ENCODE data around the gene PLEK.

Gene PLEK

GRCh38 chr2:68417926-68418325, 52.8 kb downstream of the PLEK start:
- peaks cover 3% of the 10 kb centered on the region; the same call in 1 of the 2 replicates for H3K27me3 ChIP-seq (ENCODE audit: control insufficient read depth, insufficient read depth, low read length)
- no peak overlapping the region for H3K4me3 ChIP-seq (ENCODE audit: low read depth, low read length)
- H3K9ac ChIP-seq (ENCODE audit: low read length) = no peak overlapping the region
- no peaks in the 10 kb centered on the region for H3K36me3 ChIP-seq (ENCODE audit: control insufficient read depth, insufficient read depth, low read length)
- H3K27ac ChIP-seq (ENCODE audit: low read depth, low read length) = no peak overlapping the region
- peaks cover 14% of the 10 kb centered on the region for H3K4me1 ChIP-seq (ENCODE audit: control insufficient read depth, insufficient read depth, low read length)
- no peaks in the 10 kb centered on the region for H3K9me3 ChIP-seq (ENCODE audit: control insufficient read depth, insufficient read depth, low read depth, low read length)

DNA sequence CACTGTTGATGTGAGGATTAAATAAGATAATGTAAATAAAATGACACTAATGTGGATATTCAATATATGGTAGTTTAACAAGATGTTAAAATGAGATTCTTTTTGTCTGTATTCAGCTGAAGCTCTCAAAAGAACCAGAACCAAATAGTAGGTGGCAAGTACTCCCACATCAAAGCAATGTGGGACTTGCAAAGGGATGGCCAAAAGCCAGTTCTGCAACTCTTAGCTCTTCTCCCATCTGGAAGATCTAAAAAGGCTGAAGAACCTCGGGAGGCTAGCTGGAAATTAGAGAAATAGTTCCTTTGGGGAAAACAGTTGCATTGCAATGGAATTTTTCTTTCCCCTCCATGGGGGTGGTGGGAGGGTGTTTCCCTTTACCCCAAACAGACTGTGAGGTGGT, 53.3 kb downstream of the PLEK start:
- peaks cover 14% of the 10 kb centered on the region for H3K4me1 ChIP-seq (ENCODE audit: control insufficient read depth, insufficient read depth, low read length)
- no peak overlapping the region for H3K27ac ChIP-seq (ENCODE audit: low read depth, low read length)
- peaks cover 3% of the 10 kb centered on the region; the same call in 1 of the 2 replicates for H3K27me3 ChIP-seq (ENCODE audit: control insufficient read depth, insufficient read depth, low read length)
- H3K9me3 ChIP-seq (ENCODE audit: control insufficient read depth, insufficient read depth, low read depth, low read length) = no peaks in the 10 kb centered on the region
- no peak overlapping the region for H3K4me3 ChIP-seq (ENCODE audit: low read depth, low read length)
- no peak overlapping the region for H3K9ac ChIP-seq (ENCODE audit: low read length)
- no peaks in the 10 kb centered on the region for H3K36me3 ChIP-seq (ENCODE audit: control insufficient read depth, insufficient read depth, low read length)

DNA sequence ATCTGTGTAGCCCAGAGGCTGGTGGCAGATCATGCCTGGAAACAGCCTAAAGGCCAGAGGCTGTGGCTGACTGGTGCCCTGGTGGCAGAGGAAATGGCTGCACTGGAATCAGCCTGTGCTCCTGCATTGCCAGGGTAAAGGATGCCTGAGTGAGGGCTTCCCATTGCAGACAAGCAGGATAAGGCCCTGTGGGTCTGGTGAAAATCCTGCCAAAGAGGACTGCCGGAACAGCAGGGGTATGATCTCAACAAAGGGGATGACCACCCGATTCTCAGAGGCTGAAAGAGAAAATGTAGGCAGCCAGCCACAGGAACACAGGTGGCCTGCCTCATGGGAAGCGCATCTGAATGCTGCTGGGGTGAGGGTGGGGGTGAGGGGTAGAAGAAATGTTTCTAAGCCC, 53.8 kb downstream of the PLEK start:
- H3K4me3 ChIP-seq (ENCODE audit: low read depth, low read length) = no peak overlapping the region
- peaks cover 3% of the 10 kb centered on the region; the same call in 1 of the 2 replicates for H3K27me3 ChIP-seq (ENCODE audit: control insufficient read depth, insufficient read depth, low read length)
- no peak overlapping the region for H3K27ac ChIP-seq (ENCODE audit: low read depth, low read length)
- H3K9ac ChIP-seq (ENCODE audit: low read length) = no peak overlapping the region
- no peaks in the 10 kb centered on the region for H3K9me3 ChIP-seq (ENCODE audit: control insufficient read depth, insufficient read depth, low read depth, low read length)
- H3K4me1 ChIP-seq (ENCODE audit: control insufficient read depth, insufficient read depth, low read length) = peaks cover 14% of the 10 kb centered on the region
- H3K36me3 ChIP-seq (ENCODE audit: control insufficient read depth, insufficient read depth, low read length) = no peaks in the 10 kb centered on the region

DNA sequence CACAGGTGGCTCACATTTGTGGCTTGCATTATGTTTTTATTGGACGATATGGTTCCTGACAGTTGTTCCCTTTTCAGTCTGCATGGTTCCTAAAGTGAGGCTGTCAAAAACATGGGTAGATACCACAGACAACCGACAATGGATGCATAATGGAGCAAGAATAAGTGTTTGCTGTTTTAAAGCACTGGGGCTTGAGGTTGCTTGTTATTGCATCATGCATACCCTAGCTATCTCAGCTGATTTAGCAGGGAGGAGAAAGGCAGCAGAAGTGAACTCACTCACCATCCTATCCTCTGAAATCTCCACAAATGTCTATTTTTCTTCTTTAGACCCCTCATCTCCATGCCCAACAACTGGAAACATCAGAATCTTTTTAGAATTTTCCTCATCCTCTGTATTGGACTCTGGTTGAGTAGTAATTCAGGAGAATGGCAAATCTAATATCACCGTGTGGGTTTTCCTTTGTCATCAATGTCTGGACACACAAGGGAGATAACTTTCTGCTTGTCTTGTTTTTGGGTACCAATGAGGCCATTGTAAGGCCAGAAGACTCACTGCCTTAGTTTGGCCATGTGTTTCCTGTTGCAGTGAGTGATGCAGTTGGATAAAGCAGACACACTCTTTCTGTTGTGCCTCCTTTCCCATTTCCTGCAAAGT, 55.3 kb downstream of the PLEK start:
- Histone ChIP-seq H3K9ac (ENCODE audit: low read length) (no peak overlapping the region), H3K27ac (ENCODE audit: low read depth, low read length) (no peak overlapping the region)

GRCh38 chr2:68423966-68424650, 59.0 kb downstream of the PLEK start:
- Histone ChIP-seq H3K27ac (ENCODE audit: low read depth, low read length) (no peak overlapping the region), H3K9me3 (ENCODE audit: control insufficient read depth, insufficient read depth, low read depth, low read length) (no peaks in the 10 kb centered on the region), H3K36me3 (ENCODE audit: control insufficient read depth, insufficient read depth, low read length) (no peaks in the 10 kb centered on the region), H3K27me3 (ENCODE audit: control insufficient read depth, insufficient read depth, low read length) (peaks cover 3% of the 10 kb centered on the region; the same call in 1 of the 2 replicates), H3K9ac (ENCODE audit: low read length) (no peak overlapping the region), H3K4me1 (ENCODE audit: control insufficient read depth, insufficient read depth, low read length) (peaks cover 2% of the 10 kb centered on the region; the same call in 1 of the 2 replicates), H3K4me3 (ENCODE audit: low read depth, low read length) (no peak overlapping the region)

More for the DNA sequence above, 55.3 kb downstream of the PLEK start:
- H3K4me1 ChIP-seq (ENCODE audit: control insufficient read depth, insufficient read depth, low read length) = peaks cover 9% of the 10 kb centered on the region; the same call in 1 of the 2 replicates
- peaks cover 3% of the 10 kb centered on the region; the same call in 1 of the 2 replicates for H3K27me3 ChIP-seq (ENCODE audit: control insufficient read depth, insufficient read depth, low read length)
- no peak overlapping the region for H3K4me3 ChIP-seq (ENCODE audit: low read depth, low read length)
- no peaks in the 10 kb centered on the region for H3K36me3 ChIP-seq (ENCODE audit: control insufficient read depth, insufficient read depth, low read length)
- H3K9me3 ChIP-seq (ENCODE audit: control insufficient read depth, insufficient read depth, low read depth, low read length) = no peaks in the 10 kb centered on the region

DNA sequence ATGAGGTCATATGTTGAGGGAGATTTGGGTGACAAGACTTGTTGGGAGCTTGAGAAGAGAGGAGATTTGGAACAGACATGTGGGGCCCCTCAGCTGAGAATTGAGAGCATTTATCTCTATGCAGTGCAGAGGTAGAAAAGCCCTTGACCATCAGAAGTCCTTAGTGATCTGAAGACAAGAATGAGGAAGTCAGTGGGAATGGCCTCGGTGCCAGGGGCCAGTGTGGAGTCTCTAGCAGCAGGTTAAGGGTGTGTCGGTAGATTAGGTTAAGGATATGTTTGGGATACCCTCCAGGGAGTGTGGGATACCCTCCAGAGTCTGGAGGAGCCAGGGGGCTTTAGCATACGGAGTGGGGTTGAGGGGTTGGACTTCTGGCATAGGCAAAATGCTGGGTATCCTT, 60.4 kb downstream of the PLEK start:
- H3K27ac ChIP-seq (ENCODE audit: low read depth, low read length) = no peak overlapping the region
- H3K9ac ChIP-seq (ENCODE audit: low read length) = no peak overlapping the region
- H3K27me3 ChIP-seq (ENCODE audit: control insufficient read depth, insufficient read depth, low read length) = peaks cover 3% of the 10 kb centered on the region; the same call in 1 of the 2 replicates
- H3K36me3 ChIP-seq (ENCODE audit: control insufficient read depth, insufficient read depth, low read length) = no peaks in the 10 kb centered on the region
- H3K9me3 ChIP-seq (ENCODE audit: control insufficient read depth, insufficient read depth, low read depth, low read length) = no peaks in the 10 kb centered on the region
- no peaks in the 10 kb centered on the region for H3K4me1 ChIP-seq (ENCODE audit: control insufficient read depth, insufficient read depth, low read length)
- H3K4me3 ChIP-seq (ENCODE audit: low read depth, low read length) = no peak overlapping the region

DNA sequence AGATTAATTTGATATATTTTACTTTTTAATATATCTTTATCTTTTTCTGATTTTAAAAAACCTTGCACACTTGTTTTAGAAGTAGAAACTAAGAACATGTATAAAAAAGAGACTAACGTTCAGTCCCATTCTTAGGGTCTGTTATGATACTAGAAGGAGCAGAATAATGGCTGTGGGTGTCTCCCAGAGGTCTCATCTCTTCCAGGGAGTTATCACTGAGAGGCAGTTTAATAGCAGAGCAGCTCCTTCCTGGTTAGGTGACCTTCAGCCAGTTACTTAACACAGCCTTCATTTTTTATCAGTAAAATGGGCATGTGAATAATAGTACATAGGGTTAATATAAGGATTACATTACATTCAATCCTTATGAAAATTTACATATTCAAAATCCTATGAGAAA, 61.4 kb downstream of the PLEK start:
- no peaks in the 10 kb centered on the region for H3K9me3 ChIP-seq (ENCODE audit: control insufficient read depth, insufficient read depth, low read depth, low read length)
- H3K36me3 ChIP-seq (ENCODE audit: control insufficient read depth, insufficient read depth, low read length) = no peaks in the 10 kb centered on the region
- H3K4me3 ChIP-seq (ENCODE audit: low read depth, low read length) = no peak overlapping the region
- peaks cover 3% of the 10 kb centered on the region; the same call in 1 of the 2 replicates for H3K27me3 ChIP-seq (ENCODE audit: control insufficient read depth, insufficient read depth, low read length)
- H3K9ac ChIP-seq (ENCODE audit: low read length) = no peak overlapping the region
- no peaks in the 10 kb centered on the region for H3K4me1 ChIP-seq (ENCODE audit: control insufficient read depth, insufficient read depth, low read length)
- H3K27ac ChIP-seq (ENCODE audit: low read depth, low read length) = no peak overlapping the region

DNA sequence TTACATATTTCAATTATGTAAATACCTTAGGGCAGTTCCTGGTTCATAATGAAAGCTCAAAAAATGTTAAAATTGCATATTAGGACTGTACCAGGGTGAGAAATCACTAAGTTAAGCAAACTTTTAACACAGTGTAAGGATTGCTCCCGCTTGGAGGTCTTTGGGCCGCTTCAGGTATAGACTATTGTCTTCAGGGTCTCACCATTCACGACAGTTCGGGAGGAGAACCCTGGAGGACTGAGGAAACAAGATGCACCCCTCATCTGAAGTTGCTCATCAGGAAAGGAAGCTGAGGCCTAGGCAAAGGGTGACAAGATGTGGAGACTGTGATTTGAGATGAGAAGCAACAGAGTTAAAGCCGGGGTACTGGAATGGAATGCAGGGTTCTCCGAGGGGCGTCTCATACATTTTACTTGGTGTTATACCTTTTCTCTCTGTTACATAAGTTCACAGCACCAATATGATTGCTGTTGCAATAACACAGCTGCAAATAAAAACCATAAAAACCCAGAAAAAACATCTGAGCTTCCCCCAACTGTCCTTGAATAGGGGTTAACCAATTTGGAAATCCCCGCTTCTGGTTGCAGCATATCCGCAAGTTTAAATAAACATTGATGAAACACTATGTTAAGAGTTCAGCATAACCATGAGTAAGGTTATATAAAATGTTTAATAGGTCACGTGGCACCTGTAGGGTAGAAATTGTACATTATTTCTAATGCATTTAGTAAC, 61.9 kb downstream of the PLEK start:
- Histone ChIP-seq H3K27ac (ENCODE audit: low read depth, low read length) (no peak overlapping the region), H3K36me3 (ENCODE audit: control insufficient read depth, insufficient read depth, low read length) (no peaks in the 10 kb centered on the region), H3K9ac (ENCODE audit: low read length) (no peak overlapping the region), H3K4me3 (ENCODE audit: low read depth, low read length) (no peak overlapping the region), H3K27me3 (ENCODE audit: control insufficient read depth, insufficient read depth, low read length) (no peaks in the 10 kb centered on the region), H3K9me3 (ENCODE audit: control insufficient read depth, insufficient read depth, low read depth, low read length) (no peaks in the 10 kb centered on the region), H3K4me1 (ENCODE audit: control insufficient read depth, insufficient read depth, low read length) (no peaks in the 10 kb centered on the region)

DNA sequence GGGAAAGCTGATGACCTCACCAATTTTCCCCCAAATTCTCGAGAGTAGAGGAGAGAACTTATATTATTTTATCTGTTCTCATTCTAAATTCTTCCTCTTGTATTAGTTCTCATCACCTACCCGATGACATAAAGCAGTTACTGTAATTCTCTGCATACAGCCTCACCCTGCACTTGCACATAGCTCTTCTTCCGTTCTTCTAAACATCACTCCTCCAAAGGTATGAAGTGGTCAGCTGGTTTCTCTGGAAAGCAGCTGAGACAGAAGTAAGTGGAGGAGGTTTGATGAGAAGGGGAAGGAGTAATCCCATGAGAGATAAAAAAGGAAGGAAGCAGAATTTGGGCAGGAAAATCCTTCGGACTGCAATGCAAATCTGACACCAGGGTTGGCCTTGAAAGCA, 63.0 kb downstream of the PLEK start:
- no peak overlapping the region for H3K9ac ChIP-seq (ENCODE audit: low read length)
- H3K4me1 ChIP-seq (ENCODE audit: control insufficient read depth, insufficient read depth, low read length) = no peaks in the 10 kb centered on the region
- no peak overlapping the region for H3K4me3 ChIP-seq (ENCODE audit: low read depth, low read length)
- H3K36me3 ChIP-seq (ENCODE audit: control insufficient read depth, insufficient read depth, low read length) = no peaks in the 10 kb centered on the region
- H3K27me3 ChIP-seq (ENCODE audit: control insufficient read depth, insufficient read depth, low read length) = no peaks in the 10 kb centered on the region
- no peaks in the 10 kb centered on the region; the same call in 1 of the 2 replicates for H3K9me3 ChIP-seq (ENCODE audit: control insufficient read depth, insufficient read depth, low read depth, low read length)
- H3K27ac ChIP-seq (ENCODE audit: low read depth, low read length) = no peak overlapping the region

DNA sequence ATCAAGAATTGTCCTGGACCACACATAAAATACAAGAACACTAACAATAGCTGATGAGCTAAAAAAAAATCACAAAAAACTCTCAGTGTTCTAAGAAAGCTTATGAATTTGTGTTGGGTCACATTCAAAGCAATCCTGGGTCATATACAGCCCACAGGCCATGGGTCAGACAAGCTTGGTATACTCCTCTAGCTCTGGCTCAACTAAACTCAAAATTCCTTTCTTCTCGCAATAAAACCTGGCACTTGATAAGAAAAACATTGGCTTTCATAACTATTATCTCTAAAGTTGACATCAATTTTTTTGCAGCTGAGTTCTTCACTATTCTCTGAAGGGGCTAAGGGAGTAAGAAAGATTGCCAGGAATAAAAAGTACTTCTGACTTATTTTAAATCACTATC, 63.7 kb downstream of the PLEK start:
- no peaks in the 10 kb centered on the region; the same call in 1 of the 2 replicates for H3K9me3 ChIP-seq (ENCODE audit: control insufficient read depth, insufficient read depth, low read depth, low read length)
- H3K4me1 ChIP-seq (ENCODE audit: control insufficient read depth, insufficient read depth, low read length) = no peaks in the 10 kb centered on the region
- H3K36me3 ChIP-seq (ENCODE audit: control insufficient read depth, insufficient read depth, low read length) = no peaks in the 10 kb centered on the region
- no peak overlapping the region for H3K27ac ChIP-seq (ENCODE audit: low read depth, low read length)
- no peak overlapping the region for H3K9ac ChIP-seq (ENCODE audit: low read length)
- no peaks in the 10 kb centered on the region for H3K27me3 ChIP-seq (ENCODE audit: control insufficient read depth, insufficient read depth, low read length)
- H3K4me3 ChIP-seq (ENCODE audit: low read depth, low read length) = no peak overlapping the region

- Histone ChIP-seq H3K27ac (ENCODE audit: low read depth, low read length) (no peak overlapping the region), H3K9ac (ENCODE audit: low read length) (no peak overlapping the region), H3K4me3 (ENCODE audit: low read depth, low read length) (no peak overlapping the region), H3K4me1 (ENCODE audit: control insufficient read depth, insufficient read depth, low read length) (no peaks in the 10 kb centered on the region), H3K27me3 (ENCODE audit: control insufficient read depth, insufficient read depth, low read length) (no peaks in the 10 kb centered on the region), H3K9me3 (ENCODE audit: control insufficient read depth, insufficient read depth, low read depth, low read length) (no peaks in the 10 kb centered on the region; the same call in 1 of the 2 replicates), H3K36me3 (ENCODE audit: control insufficient read depth, insufficient read depth, low read length) (no peaks in the 10 kb centered on the region)
Measured at GRCh38 chr2:68429311-68429826, 64.3 kb downstream of the PLEK start.

Data from HUES6 (cell line).